ENCODE results near the gene AKNA.

AKNA gene

GRCh38 chr9:114374936-114375335 lies 12.8 kb downstream of the AKNA start:
- DNase-seq, result no peak

- no peak for DNase-seq
Measured at GRCh38 chr9:114373960-114374730, 13.6 kb downstream of the AKNA start.

GRCh38 chr9:114372921-114373448 lies 14.8 kb downstream of the AKNA start:
- no peak for DNase-seq

DNA sequence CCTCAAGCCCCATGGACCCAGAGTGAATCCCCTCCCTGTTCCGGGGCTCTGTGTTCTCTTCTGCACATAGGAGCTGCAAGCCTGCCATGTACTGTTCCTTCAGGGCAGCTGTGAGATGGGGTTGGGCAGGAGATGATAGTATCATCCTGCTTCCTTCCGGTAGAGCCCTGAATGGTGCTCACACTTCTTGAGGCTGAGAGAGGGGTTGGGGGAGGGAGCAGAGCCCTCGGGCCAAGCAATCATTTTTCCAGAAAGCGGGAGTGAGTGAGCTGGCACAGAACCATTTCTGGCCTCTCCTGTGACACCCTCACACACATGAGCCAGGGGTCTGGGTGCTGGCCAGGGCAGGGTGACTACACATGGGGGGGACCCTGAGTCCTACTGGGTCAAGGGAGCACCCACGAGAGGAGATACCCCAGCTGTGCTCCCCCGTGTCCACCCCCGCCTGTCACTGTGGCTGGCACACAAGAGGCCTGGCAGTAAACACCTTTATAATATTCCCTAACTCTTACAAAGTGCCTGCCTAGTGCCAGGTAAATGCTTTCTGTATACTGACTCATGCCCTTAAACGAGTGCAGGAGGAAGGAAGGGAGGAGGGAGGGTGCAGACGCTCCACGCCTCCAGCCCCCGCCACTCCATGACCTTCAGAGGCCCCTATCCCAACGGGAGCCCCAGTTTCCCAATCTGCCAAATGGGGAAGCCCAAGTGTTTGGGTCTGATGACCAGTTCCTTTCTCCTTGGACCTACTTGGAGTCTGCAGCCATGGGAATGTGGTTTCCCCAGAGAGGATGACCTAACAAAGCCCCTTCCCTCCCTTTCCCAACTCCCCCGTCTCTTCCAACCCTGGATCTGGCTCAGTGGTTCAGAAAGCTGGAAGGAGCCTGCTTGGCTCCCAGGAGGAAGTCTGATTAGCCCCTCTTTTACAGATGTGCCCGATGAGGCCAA lies 15.5 kb downstream of the AKNA start:
- no peak for DNase-seq

DNA sequence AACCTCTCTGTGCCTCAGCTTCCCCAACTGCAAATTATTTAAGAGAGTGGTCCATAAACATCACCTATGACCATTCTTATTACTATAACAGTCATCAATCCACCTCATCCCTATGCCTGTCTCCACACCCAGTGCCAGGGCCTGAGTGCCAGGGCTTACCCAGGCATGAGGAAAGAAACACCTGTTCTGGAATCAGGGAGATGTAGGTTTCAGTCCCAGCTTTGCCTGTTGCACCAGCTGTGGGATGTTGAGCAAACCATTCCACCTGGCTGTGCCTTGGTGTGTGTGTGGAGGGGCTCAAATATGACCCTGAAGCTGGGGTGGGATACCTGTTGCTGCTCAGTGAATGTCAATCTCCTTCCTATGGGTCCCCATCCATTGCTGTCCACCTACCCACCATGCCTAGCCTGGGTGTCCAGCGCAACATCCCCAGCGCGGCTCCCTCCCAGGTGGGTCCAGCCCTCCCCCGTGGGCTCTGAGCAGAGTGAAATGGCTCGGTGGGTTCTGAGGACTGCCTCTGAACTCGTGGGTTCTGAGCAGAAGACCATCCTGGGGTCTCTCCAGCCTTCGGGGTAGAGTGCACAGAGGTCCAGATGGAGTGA lies 16.3 kb downstream of the AKNA start:
- DNase-seq, result no peak

DNA sequence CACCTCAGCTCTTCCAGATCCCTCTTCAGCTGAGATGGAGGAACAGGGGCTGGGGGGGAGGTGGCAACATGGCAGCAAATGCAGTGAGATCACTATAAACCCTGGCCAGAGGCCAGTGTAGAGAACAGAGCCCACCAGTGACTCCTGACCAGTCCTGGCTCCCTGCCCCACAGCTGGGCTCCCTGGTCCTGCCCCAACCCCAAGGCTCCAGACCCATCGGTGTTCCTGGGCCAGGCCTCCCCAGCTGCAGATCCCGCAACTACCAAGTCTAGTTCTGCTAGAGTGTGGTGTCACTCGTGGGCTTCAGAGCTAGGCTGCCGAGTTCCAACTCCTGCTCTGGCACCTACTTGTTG lies 16.8 kb downstream of the AKNA start:
- no peak for DNase-seq

- no peak for DNase-seq
Measured at GRCh38 chr9:114370251-114370967, 17.4 kb downstream of the AKNA start.

DNA sequence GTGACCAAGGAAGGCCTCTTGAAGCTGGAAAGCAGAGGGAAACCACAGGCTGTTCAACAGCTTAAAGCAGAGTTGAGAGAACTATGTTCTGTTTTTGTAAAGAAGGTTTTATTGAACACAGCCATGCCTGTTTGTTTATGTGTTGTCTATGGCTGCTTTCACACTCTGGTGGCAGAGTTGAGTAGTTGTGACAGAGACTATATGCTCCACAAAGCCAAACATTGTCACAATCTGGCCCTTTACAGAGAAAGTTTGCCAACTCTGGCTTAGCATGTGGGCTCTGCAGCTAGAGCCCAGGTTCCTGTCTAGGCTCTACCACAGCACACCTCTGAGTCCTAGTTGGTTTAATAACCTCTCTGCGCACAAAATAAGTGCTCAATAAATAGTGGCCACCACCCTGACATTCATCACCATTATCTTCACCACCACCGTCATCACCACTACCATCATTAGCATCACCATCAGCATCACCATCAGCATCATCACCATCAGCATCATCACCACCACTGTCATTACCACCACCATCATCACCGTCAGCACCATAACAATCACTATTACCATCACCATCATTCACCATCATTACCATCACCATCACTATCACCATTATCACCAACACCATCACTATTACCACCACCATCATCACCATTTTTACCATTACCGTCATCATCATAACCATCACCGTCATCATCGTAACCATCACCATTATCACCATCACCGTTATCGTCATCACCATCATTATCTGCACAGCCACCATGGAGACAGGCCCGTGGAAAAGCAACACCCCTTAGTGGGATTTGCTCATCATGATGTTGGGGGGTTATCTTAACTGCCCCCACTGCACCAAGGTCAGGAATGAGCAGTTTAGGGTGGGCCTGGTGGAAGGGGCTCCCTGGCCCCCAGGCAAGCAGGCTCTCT lies 18.3 kb downstream of the AKNA start:
- DNase-seq, result no peak

GRCh38 chr9:114367772-114368569 lies 19.8 kb downstream of the AKNA start:
- no peak for DNase-seq

DNA sequence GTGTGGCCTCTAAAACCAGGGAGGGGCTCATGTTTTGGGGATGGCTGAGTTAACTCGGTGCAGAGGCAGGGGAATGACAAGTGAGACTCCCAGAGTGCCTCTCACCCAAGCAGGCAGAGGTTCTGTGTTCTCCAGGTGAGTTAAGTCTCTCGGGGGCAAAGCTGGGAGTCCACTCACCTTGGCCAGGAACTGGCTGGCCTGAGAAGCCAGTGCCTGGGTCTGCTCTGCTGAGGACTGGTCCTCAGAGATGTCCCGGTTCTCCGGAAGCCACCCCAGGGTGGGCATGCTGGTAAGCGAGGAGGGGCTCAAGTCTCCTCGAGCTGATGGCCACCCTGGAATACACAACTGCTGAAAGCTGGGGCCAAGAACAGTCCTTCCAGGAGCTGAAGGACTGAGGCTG lies 20.4 kb downstream of the AKNA start:
- DNase-seq, result no peak

- DNase-seq, result no peak
Measured at GRCh38 chr9:114366334-114367128, 21.3 kb downstream of the AKNA start.

DNA sequence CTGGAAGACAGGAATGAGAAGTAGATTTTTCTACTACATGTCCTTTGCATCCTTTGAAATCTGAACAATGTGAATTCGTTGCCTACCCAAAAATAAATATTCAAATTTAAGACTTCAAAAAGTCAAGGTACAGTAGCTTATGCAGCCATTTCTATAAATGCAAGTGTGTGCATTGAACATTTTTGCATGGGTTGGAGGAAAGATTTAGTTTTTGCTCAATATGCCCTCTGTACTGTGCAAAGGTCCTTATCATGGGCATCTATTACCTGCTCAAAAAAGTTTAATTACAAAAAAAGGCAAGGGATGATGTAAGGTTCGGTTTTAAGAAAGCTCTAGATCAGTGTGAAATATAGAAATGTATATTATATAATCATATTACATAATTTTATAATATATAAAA lies 22.6 kb downstream of the AKNA start:
- DNase-seq, result no peak

- no peak for DNase-seq
Measured at GRCh38 chr9:114364134-114365041, 23.4 kb downstream of the AKNA start.

- DNase-seq, result no peak
Measured at GRCh38 chr9:114363424-114363823, 24.4 kb downstream of the AKNA start.

GRCh38 chr9:114362394-114362793 lies 25.4 kb downstream of the AKNA start:
- no peak for DNase-seq

DNA sequence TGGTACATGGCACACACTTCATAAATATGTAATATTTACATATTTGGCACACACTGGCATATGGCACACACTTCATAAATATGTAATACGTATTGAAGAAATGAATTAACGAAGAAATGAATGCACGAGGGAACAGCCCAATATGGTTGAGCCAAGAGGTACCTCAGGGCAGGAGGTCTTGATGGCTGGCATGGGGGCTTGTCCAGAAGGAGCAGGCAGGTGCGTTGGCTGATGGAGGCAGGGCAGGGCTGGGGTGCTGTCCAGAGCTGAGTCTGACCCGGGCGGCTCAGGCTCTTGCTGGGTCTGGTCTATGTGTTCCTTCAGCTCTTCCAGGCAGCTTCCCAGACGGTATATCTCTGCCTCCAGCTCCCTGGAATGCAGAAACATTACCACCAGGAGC lies 26.2 kb downstream of the AKNA start:
- DNase-seq, result no peak

DNA sequence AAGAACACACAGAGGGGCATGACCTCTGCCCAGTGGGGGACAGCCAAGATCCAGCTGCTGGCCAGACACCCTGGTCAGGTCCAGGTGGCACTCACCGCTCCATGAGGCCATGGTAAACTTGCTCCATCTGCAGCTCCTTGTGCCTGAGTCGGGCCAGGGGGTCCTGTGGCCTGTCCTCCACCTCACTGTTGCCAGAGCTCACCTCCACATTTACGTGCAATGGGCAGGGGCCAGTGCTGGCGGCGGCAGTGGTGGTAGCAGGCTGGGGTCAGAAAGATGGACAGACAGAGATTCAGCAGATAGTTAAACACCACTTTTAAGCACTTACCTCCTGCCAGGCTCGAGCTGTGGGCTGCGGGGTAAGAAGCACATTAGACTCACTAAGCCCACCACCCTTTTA lies 28.0 kb downstream of the AKNA start:
- no peak for DNase-seq

GRCh38 chr9:114357911-114358328 lies 29.9 kb downstream of the AKNA start:
- DNase-seq, result no peak

- no peak for DNase-seq
Measured at GRCh38 chr9:114357360-114357759, 30.4 kb downstream of the AKNA start.
